Kidney glomerular epithelial cell (primary cell): ENCODE data around the gene RASA3.
"Not testable (repeated sequence)": the region's sequence is repeated elsewhere in the genome, so short reads cannot be mapped to it uniquely, and the experiment has no call there.

Experiments
- DNase-seq: peaks from one replicate; lab custom pipeline; 2025; lab: John Stamatoyannopoulos, UW

The RASA3 gene

GRCh38 chr13:114081761-114082681, 50.4 kb downstream of the RASA3 start:
- DNase-seq: no peak

GRCh38 chr13:114080739-114081561, 51.5 kb downstream of the RASA3 start:
- no peak for DNase-seq

GRCh38 chr13:114079601-114080536, 52.6 kb downstream of the RASA3 start:
- no peak for DNase-seq

GRCh38 chr13:114078461-114079451, 53.7 kb downstream of the RASA3 start:
- DNase-seq: no peak

- no peak for DNase-seq
Measured at GRCh38 chr13:114077933-114078325, 54.5 kb downstream of the RASA3 start.

GRCh38 chr13:114077099-114077932, 55.1 kb downstream of the RASA3 start:
- DNase-seq: no peak

- no peak for DNase-seq
Measured at GRCh38 chr13:114076329-114077090, 55.9 kb downstream of the RASA3 start.

- DNase-seq: not testable (repeated sequence)
Measured at GRCh38 chr13:114075811-114076210, 56.6 kb downstream of the RASA3 start.

GRCh38 chr13:114074671-114075315, 57.6 kb downstream of the RASA3 start:
- DNase-seq: no peak

- DNase-seq: no peak
Measured at GRCh38 chr13:114073881-114074612, 58.4 kb downstream of the RASA3 start.

- no peak for DNase-seq
Measured at GRCh38 chr13:114072421-114072820, 60.0 kb downstream of the RASA3 start.

- no peak for DNase-seq
Measured at GRCh38 chr13:114071991-114072390, 60.4 kb downstream of the RASA3 start.

GRCh38 chr13:114071410-114071809, 61.0 kb downstream of the RASA3 start:
- no peak for DNase-seq

GRCh38 chr13:114070098-114070799, 62.2 kb downstream of the RASA3 start:
- no peak for DNase-seq

- DNase-seq: no peak
Measured at GRCh38 chr13:114069376-114070097, 62.9 kb downstream of the RASA3 start.

- DNase-seq: no peak
Measured at GRCh38 chr13:114068656-114069318, 63.6 kb downstream of the RASA3 start.
